Muscle of arm (tissue), 14 donors: ENCODE data around the gene MAN1B1. TPM values are rescaled to one million over a fixed set of nuclear protein-coding genes. Genes with fewer than 3 reads are reported as not detected.

ENCODE experiments used
- DNase-seq: peaks from one replicate; pipeline ENCODE4 v3.0.0-alpha.2; 2013
- long read RNA-seq, 11 donors: transcript quantifications; one replicate each; lab custom pipeline, GENCODE V29; 2026
- polyA plus RNA-seq, 12 donors: library from polyadenylated mRNA; unstranded; fragments of 120-200 nt; gene quantifications; one replicate each; pipeline ENCODE4 v1.2.1, GENCODE V29; 2013; ENCODE audit not compliant: insufficient read length in 12 of 12

MAN1B1 gene
- 10 to 100 TPM in 11 of 12 donors, not detected in 1; 34.2 to 65.1 (median 37.7) TPM for polyA plus RNA-seq
- long read RNA-seq, donor 1, full-length matches to known transcripts, result 13 of 13 reads
- long read RNA-seq, donor 1, partial matches to known transcripts, result 0 of 13 reads
- long read RNA-seq, donor 1, other reads (novel, unspliced or antisense), result 0 of 13 reads
- long read RNA-seq, donor 2, transcript MAN1B1-202 (13 exons, 2,769 nt), result major isoform, 14 of 14 reads
- long read RNA-seq, donor 2, partial matches to known transcripts, result 0 of 14 reads
- long read RNA-seq, donor 2, other reads (novel, unspliced or antisense), result 0 of 14 reads
- long read RNA-seq, donor 3, full-length matches to known transcripts, result 5 of 5 reads
- long read RNA-seq, donor 3, partial matches to known transcripts, result 0 of 5 reads
- long read RNA-seq, donor 3, other reads (novel, unspliced or antisense), result 0 of 5 reads
- long read RNA-seq, donor 4, partial matches to known transcripts, result 0 of 3 reads
- long read RNA-seq, donor 4, other reads (novel, unspliced or antisense), result 0 of 3 reads
- long read RNA-seq, donor 5, result 0 reads
- long read RNA-seq, donor 6, transcript MAN1B1-202 (13 exons, 2,769 nt), result major isoform, 8 of 8 reads
- long read RNA-seq, donor 6, partial matches to known transcripts, result 0 of 8 reads
- long read RNA-seq, donor 6, other reads (novel, unspliced or antisense), result 0 of 8 reads
- long read RNA-seq, donor 7, partial matches to known transcripts, result 0 of 4 reads
- long read RNA-seq, donor 7, other reads (novel, unspliced or antisense), result 0 of 4 reads
- long read RNA-seq, donor 8, full-length matches to known transcripts, result 9 of 19 reads
- long read RNA-seq, donor 8, partial matches to known transcripts, result 10 of 19 reads
- long read RNA-seq, donor 8, other reads (novel, unspliced or antisense), result 0 of 19 reads
- long read RNA-seq, donor 9, full-length matches to known transcripts, result 7 of 18 reads
- long read RNA-seq, donor 9, partial matches to known transcripts, result 11 of 18 reads
- long read RNA-seq, donor 9, other reads (novel, unspliced or antisense), result 0 of 18 reads
- long read RNA-seq, donor 10, transcript MAN1B1-202 (13 exons, 2,769 nt), result major isoform, 9 of 19 reads
- long read RNA-seq, donor 10, partial matches to known transcripts, result 7 of 19 reads
- long read RNA-seq, donor 10, other reads (novel, unspliced or antisense), result 0 of 19 reads
- long read RNA-seq, donor 11, transcript MAN1B1-202 (13 exons, 2,769 nt), result major isoform, 5 of 5 reads
- long read RNA-seq, donor 11, partial matches to known transcripts, result 0 of 5 reads
- long read RNA-seq, donor 11, other reads (novel, unspliced or antisense), result 0 of 5 reads

DNA sequence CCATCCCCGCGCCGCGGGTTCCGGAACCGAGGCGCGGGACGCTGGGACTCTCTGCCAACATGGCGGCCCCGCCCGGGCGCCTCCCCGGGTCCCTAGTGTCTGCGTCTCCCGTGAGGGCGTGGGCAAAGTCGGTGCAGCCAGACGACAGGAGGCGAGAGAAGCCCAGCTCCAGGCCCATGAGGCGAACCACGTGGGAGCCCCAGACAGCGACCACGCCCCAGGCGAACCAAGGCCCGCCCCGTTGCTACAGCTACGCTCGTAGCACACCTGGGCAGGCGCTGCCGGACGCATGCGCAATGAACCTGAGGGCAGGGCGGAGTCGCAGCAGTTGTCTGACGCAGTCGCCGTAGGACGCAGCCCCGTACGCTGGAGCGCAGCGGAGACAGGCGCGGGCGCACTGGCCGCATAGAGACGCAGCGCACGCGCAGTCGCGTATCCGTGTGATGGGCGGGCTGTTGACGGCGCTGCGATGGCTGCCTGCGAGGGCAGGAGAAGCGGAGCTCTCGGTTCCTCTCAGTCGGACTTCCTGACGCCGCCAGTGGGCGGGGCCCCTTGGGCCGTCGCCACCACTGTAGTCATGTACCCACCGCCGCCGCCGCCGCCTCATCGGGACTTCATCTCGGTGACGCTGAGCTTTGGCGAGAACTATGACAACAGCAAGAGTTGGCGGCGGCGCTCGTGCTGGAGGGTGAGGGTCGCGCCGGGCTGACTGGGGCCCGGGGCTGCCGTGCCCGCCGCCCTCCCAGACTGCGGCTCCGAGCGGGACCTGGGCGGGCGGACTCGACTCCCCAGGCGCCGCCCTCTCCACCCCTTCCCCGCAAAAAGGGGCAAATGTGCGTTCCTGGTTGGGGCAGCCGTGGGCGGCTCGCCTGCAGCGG lies at the start of gene MAN1B1:
MAN1B1 (plus strand) TSS at position 455 of the 878 bp plus-strand sequence; CDS start at position 470, 15 bp downstream.
- peak; percentile 98 for DNase-seq

- no peak for DNase-seq
Observed at GRCh38 chr9:137037035-137037434, 49.8 kb upstream of the MAN1B1 start.

DNA sequence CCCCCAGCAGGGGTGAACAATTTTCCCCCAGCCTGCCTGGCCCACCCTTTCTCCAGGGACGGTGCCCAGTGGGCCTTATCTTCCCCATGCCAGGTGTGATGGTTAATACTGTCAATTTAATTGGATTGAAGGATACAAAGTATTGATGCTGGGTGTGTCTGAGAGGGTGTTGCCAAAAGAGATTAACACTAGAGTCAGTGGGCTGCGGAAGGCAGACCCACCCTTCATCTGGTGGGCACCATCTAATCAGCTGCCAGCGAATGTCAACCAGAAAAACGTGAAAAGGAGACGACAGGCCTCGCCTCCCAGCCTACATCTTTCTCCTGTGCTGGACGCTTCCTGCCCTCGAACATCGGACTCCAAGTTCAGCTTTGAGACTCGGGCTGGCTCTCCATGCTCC lies 49.3 kb upstream of the MAN1B1 start:
- no peak for DNase-seq

GRCh38 chr9:137038916-137039315 lies 47.9 kb upstream of the MAN1B1 start:
- no peak for DNase-seq

- no peak for DNase-seq
Observed at GRCh38 chr9:137039611-137040366, 47.0 kb upstream of the MAN1B1 start.

DNA sequence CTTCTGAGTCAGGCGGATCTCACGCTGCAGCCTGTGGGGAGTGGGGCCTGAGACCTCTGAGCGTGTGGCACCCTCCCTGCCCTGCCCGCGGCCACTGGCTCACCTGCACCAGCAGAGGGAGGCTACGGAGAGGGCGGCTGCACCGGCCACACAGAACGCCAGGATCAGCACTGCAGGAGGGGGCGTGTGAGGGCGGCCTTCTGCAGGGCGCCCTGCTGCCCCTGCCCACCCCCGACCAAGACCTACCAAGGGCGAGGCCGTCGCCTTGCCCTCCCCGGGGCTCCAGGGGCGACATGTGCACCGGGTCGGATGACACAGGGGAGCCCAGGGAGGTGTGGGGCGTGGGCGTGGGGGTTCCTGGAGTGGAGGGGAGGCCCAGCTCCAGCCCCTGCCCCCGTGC lies 46.2 kb upstream of the MAN1B1 start:
- DNase-seq, result no peak

GRCh38 chr9:137041124-137041523 lies 45.7 kb upstream of the MAN1B1 start:
- no peak for DNase-seq

DNA sequence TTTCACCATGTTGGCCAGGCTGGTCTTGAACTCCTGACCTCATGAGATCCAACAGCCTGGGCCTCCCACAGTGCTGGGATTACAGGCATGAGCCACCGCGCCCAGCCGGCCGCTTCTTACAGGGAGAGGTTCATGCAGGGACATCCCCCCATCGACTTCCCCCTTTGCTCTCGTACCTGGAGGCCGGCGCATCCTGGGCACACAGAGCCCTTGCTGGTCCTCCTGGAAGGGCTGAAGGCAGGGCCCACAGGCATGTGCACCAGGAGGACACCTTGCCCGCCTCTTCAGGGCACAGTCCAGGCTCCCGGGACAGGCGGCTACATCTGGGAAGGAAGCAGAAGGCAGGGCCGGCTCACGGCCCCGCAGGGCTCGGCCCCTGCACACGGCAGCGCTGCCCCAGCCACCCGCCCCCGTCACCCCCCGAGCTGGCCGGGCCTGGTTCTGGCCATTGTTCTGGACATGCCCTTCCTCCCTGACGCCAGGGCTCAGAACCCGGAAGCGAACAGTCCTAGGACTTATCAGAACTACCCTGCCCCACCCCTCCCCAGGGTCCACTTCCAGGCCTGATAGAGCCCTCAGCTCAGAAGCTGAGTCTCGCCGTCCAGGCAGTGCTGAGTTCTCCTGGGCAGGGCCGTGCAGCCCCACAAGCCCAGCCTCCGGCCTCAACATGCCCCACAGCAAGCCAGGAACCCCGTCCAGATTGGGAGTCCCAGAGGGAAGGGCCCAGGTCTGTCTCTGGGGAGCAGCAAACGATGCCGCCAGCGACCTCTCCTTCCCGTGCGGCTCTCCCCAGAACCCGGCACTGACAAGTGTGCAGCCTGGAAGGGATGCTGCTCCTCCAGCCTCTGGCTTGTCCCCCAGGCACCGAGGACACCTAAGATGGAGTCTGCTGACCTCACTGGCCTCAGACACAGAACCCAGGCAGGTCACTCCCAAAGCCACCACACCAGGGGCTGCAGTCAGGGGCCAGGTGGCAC lies 43.7 kb upstream of the MAN1B1 start:
- DNase-seq, result no peak

DNA sequence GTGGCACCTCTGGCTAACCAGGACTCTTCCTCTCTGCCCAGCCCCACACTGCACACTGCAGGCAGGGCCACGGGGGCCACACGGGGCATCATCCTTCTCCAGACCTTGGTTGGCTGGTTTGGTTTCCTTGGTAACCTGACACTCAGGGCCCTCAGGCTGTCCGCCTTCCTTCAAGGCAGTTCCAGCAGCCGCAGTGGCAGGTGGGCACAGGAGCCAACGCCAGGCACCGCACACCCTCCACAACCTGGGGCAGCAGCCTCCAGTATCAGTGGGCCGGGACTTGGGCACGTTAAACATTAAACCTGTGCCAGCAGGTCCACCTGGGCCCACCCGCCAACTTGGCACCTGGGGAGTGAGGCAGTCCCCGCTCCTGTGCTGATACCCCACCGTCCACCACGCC lies 42.7 kb upstream of the MAN1B1 start:
- DNase-seq, result no peak

GRCh38 chr9:137044502-137045177 lies 42.1 kb upstream of the MAN1B1 start:
- DNase-seq, result no peak

GRCh38 chr9:137045294-137046087 lies 41.3 kb upstream of the MAN1B1 start:
- DNase-seq, result no peak

GRCh38 chr9:137046088-137046787 lies 40.5 kb upstream of the MAN1B1 start, which contains the start of gene NPDC1:
Gene NPDC1 (minus strand): TSS chr9:137046177. CDS start chr9:137045989, 188 bp downstream.
- peak; percentile 78 for DNase-seq

- no peak for DNase-seq
Observed at GRCh38 chr9:137048655-137049543, 37.9 kb upstream of the MAN1B1 start.

DNA sequence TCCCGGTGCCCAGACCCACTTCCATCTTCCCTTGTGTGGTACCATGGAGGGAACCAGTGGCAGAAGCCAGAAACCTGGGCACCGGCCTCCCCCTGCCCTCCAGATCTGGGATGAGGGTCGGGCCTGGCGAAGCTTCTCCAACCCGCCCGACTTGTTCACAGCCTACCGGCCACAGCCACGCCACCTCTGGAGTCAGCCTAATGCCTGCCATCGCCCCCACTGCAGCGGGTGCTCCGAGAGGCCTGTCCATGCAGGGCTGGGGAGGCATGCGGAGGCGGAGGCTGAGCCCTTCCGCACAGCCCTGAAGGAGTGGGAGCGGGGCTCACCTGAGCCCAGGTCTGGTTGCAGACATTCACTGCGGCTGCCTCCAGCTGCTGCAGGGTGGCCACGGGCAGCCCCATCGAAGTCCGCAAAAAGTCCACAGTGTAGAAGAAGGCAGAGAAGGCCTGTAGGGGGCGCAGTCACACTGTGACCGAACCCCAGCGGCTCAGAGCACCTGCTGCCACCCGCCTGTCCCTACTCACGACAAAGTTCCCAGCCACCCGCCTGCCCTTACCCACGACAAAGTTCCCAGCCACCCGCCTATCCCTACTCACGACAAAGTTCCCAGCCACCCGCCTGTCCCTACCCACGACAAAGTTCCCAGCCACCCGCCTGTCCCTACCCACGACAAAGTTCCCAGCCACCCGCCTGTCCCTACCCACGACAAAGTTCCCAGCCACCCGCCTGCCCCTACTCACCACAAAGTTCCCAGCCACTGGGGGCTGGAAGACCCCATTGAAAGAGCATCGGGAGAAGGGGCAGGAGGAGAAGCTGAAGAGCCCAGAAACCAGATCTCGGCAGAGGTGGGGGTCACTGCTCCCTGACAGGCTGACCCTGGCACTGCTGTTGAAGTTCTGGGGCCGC lies 37.0 kb upstream of the MAN1B1 start:
- DNase-seq, result no peak
